Uterine smooth muscle cell (primary cell): ENCODE measurements around the gene ZNF234. TPM values are rescaled to one million over a fixed set of nuclear protein-coding genes. Genes with fewer than 3 reads are reported as not detected.

Source experiments
- total RNA-seq: library from RNA; depleted of rRNA; stranded (reverse); fragments of >200 nt; gene quantifications from 2 replicates; pipeline ENCODE4 v1.2.3, GENCODE V29; 2014

The ZNF234 gene
- total RNA-seq: 12.3 and 14.6 TPM in 2 replicates

GRCh38 chr19:44141191-44142058 lies at the start of gene ZNF234:
Gene ZNF234, plus strand, starts transcription at chr19:44141554. Its CDS starts 3,079 bp downstream, at chr19:44144633.

GRCh38 chr19:44093931-44094765 lies 47.2 kb upstream of the ZNF234 start, which contains the start of gene ZNF224:
Gene ZNF224, plus strand, starts transcription at chr19:44094361. Its CDS starts 3,513 bp downstream, at chr19:44097874.

GRCh38 chr19:44113138-44113783 lies 28.1 kb upstream of the ZNF234 start, which contains the start of gene ZNF225:
Gene ZNF225, plus strand, starts transcription at chr19:44113399. Its CDS starts 2,429 bp downstream, at chr19:44115828.

GRCh38 chr19:44164673-44165512 lies 23.5 kb downstream of the ZNF234 start, which contains the start of gene ZNF226:
Gene ZNF226, plus strand, starts transcription at chr19:44165100. Its CDS starts 4,981 bp downstream, at chr19:44170081.

Other genes starting within 250 kb of the ZNF234 start
- 14.1 and 17.3 TPM in 2 replicates for gene ZNF45, start 206.3 kb upstream of the ZNF234 start, total RNA-seq
- 8.7 and 9.2 TPM in 2 replicates for gene ZNF221, start 190.3 kb upstream of the ZNF234 start, total RNA-seq
- gene ZNF155, start 157.4 kb upstream of the ZNF234 start, total RNA-seq: 7.6 and 11.4 TPM in 2 replicates
- 3.0 and 3.1 TPM in 2 replicates for gene ZNF230, start 138.6 kb upstream of the ZNF234 start, total RNA-seq
- gene ZNF222, start 116.2 kb upstream of the ZNF234 start, total RNA-seq: 7.5 and 7.9 TPM in 2 replicates
- 3.7 and 4.1 TPM in 2 replicates for gene ZNF223, start 89.5 kb upstream of the ZNF234 start, total RNA-seq
- 2.4 and 2.9 TPM in 2 replicates for gene ZNF284, start 69.4 kb upstream of the ZNF234 start, total RNA-seq
- 20.5 and 21.2 TPM in 2 replicates for gene ZNF224, start 47.2 kb upstream of the ZNF234 start, total RNA-seq
- 5.9 and 6.7 TPM in 2 replicates for gene ZNF225, start 28.2 kb upstream of the ZNF234 start, total RNA-seq
- gene ZNF226, start 23.5 kb downstream of the ZNF234 start, total RNA-seq: 14.6 and 16.6 TPM in 2 replicates
- gene ZNF227, start 71.0 kb downstream of the ZNF234 start, total RNA-seq: 19.3 and 20.5 TPM in 2 replicates
- 0.55 and 0.87 TPM in 2 replicates for gene ZNF233, start 118.3 kb downstream of the ZNF234 start, total RNA-seq
- gene ZNF235, start 163.5 kb downstream of the ZNF234 start, total RNA-seq: 2.4 and 3.2 TPM in 2 replicates
- gene ZNF112, start 215.1 kb downstream of the ZNF234 start, total RNA-seq: 7.6 and 7.9 TPM in 2 replicates